CD4-positive, alpha-beta T cell treated with Interleukin-10 for 1 hour (primary cell): Measurements from ENCODE around the gene SPDEF.

Source experiments
- DNase-seq: peaks from one replicate; pipeline ENCODE4 v3.0.0-alpha.2; 2020

Gene SPDEF

GRCh38 chr6:34556031-34556471 is at the start of gene SPDEF:
Gene SPDEF (minus strand): TSS chr6:34556329. CDS start chr6:34544455, 11,874 bp downstream.
- DNase-seq: no peak

DNA sequence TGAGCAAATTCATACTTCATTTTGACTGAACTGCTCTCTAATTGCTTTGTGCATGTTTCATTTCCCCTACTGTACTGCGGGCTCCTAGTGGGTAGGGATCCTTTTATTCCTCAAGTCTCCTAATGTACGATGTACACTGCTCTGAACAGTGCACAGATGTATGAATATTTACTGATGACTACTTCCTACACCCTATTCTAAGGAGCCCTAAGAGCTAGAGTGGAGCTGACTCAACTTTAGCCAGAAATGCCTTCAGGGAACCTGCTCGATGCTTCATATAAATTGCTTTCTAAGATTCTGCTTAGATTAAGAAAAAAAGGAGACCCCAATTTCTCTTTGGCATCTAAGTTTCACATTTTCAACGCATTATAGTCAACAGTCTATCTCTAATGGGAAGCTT is 47.6 kb upstream of the SPDEF start:
- DNase-seq: no peak

GRCh38 chr6:34602318-34603111 is 46.4 kb upstream of the SPDEF start:
- no peak for DNase-seq

GRCh38 chr6:34601706-34602105 is 45.6 kb upstream of the SPDEF start:
- DNase-seq: no peak

- no peak for DNase-seq
Observed at GRCh38 chr6:34600796-34601195, 44.7 kb upstream of the SPDEF start.

DNA sequence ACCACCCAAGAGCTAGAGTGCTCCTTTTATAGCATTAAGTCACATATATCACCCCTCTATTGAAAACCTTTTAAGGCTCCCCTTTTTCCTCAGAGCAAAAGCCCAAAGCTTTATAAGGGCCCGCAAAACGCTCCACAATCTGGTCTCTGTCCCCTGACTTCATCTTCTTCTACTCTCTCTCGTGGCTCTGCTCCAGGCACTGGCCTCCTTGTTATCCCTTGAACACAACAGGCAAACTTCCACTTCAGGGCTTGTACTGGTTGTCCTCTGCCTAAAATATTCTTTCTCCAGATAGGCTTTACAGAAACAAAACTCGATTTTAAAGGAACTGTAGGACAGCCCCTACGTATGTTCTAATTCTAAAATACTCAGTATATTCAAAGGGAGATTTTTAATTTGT is 44.0 kb upstream of the SPDEF start:
- DNase-seq: no peak

- no peak for DNase-seq
Observed at GRCh38 chr6:34598712-34599111, 42.6 kb upstream of the SPDEF start.

DNA sequence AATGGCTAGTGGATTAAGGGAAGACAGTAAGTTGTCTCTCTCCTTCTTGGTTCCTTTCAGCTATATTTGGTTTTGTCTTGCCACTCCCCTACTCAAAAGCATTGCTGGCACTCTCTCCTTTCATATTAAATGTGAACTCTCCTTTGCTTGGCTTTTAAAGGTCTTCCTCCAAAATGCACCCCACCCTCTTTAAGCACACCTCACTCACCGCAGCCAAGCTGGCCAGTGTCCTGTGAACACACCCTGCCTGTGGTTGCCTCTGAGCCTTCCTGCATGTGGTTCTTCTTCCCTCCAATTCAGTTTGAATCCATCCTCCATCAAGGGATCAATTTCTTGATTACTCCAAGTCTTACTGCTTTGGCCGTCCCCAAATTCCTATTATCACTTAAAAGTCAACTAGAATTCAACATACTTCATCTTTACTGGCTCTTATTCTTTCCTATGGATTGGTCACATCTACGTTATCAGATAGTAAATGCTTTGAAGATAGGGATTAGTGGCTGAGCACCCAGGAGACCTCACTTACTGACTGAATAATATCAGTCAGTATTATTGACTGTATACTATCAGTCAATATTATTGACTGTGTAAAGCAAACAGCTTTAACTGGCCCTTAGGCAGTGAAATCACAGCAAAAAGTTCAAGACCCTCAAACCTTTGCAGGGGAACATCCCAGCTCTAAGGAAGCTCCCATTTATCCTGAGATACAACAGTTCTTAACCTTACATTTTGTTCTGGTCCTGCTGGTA is 41.6 kb upstream of the SPDEF start:
- no peak for DNase-seq

DNA sequence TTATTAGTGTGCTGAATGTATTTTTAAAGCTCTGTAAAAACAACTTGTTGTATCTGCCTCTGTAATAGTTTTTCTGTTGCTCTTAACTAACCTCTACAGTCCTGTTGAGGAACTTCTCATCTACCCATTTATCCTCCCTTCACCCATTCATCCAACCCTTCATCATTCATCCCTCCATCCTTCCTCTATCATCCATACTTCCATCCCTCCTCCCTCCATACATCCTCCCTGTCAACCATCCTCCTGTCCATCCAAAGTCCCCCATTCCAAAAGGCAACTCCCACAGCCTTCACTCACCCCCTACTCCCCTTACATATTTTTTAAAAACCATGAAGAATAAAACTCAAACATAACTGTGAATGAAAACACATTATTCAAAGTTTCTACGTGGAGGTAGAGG is 40.7 kb upstream of the SPDEF start:
- DNase-seq: no peak

- DNase-seq: no peak
Observed at GRCh38 chr6:34595332-34596184, 39.4 kb upstream of the SPDEF start.

DNA sequence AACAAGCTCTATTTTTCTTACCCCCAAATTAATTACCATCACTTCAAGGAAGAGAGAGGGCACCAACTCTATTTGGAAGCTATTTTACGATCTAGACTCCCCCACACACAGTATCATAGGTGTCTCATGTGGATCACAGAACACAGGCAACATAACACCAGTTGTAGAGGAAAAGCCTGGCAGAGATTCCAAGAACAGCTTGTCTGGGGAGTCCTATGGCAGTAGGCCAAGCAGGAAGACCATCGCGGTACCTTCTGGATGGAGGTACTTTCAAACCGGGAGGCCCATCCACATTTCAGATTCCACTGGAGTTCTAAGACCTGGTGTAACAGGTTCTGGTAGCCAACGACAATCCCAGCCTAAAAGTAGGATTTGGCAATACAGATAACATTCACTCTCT is 37.6 kb upstream of the SPDEF start:
- no peak for DNase-seq

GRCh38 chr6:34592208-34592952 is 36.3 kb upstream of the SPDEF start:
- DNase-seq: no peak

DNA sequence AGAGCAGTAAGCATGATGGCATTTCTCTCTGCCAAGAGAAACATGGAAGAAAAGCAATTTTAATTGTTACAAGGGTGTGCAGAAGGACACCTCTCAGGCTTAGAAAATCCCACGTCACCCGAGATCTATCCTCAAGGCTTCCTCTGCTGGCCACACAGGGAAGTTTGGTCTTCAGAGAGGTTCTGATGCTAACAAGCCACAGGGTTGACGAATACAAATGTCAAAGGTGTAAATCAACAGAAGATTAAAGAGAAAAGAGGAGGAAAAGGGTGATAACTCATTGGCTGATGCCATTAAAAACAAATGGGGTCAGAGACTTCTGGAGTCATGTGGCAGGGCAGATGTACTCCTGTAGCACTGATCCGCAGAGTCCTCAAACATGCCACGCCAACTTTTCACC is 33.6 kb upstream of the SPDEF start:
- no peak for DNase-seq

DNA sequence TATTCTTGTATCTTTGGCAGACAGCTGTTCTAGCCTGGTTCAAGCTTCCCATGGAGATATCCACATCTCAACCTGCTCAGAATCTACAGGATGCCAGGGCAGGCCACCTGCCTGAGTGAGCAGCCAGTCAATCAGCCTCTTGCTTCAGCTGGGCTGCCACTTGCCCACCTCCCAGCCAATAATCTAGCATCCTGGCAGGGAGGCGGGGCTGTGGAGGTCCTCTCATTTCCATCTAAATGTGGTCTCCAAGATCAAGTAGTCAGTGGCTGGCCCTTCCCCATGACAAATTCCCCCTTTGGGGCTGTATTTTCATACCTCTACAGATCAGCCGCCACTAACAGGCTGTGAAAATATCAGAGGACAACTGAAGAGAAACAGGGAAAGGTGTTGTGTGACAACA is 33.0 kb upstream of the SPDEF start:
- DNase-seq: no peak

GRCh38 chr6:34587851-34588250 is 31.7 kb upstream of the SPDEF start:
- no peak for DNase-seq

- no peak for DNase-seq
Observed at GRCh38 chr6:34587325-34587724, 31.2 kb upstream of the SPDEF start.

GRCh38 chr6:34586327-34587040 is 30.4 kb upstream of the SPDEF start:
- no peak for DNase-seq

GRCh38 chr6:34585512-34586061 is 29.5 kb upstream of the SPDEF start:
- DNase-seq: no peak

DNA sequence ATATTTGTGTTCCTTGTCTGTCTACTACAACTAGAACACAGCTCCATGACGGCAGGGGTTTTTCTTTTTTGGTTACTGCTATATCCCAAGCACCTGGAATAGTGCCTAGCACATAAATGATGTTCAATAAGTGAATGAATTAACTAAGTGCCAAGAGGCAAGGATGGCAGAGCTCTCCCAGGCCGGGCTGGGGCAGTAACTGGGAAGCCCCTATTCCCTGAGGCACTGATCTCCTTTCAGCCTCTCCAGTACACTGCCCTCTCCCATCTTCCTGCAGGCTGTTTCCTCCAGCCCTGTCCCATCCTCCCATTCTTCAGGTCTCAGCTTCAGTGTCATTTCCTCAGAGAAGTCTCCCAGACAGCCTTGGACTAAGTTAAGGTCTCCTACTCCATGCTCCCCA is 29.0 kb upstream of the SPDEF start:
- DNase-seq: no peak

- DNase-seq: no peak
Observed at GRCh38 chr6:34584694-34585093, 28.6 kb upstream of the SPDEF start.

DNA sequence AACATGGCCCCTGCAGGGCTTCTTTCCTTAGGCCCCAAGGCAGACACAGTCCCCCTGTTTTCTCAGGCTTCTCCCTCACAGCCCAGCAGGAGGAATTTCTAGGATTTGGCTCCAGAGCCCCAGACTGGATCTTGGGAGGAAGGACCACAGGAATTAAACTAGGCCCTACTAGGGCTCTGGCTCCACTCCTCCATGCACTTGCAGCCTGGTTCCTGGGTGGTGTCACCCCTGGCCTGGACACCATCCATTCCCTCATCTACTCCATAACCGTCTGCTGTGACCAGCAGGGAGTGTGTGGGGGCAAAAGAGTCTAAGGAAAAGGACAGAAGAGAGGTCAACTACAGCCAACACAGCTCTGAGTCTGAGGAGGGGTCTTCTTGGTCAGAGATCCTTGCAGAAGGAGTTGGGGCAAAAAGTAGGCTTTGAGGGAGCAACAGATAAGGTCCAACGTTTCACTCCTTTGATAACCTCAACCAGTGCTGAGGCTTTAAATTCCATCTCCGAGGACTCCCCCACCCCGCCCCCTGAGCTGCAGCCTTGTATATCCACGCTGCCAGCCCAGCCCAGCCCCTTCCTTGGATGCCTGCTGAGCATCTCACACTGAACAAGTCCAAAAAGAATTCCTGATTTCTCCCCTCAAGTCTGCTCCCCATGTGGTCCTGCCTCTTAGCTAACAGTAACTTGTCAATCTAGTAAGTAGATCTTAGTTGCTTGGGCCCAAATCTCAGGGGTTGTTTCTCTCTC is 27.9 kb upstream of the SPDEF start:
- no peak for DNase-seq
